Measurements from ENCODE around the gene HHAT.
"Not testable (repeated sequence)": the region's sequence is repeated elsewhere in the genome, so short reads cannot be mapped to it uniquely, and the experiment has no call there.

HHAT gene

DNA sequence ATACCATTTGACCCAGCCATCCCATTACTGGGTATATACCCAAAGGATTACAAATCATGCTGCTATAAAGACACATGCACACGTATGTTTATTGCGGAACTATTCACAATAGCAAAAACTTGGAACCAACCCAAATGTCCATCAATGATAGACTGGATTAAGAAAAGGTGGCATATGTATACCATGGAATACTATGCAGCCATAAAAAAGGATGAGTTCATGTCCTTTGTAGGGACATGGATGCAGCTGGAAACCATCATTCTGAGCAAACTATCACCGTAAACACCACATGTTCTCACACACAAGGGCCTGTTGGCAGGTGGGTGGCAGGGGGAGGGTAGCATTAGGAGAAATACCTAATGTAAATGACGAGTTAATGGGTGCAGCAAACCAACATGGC, 332.8 kb downstream of the HHAT start:
- H3K9me3 ChIP-seq (ENCODE audit: control insufficient read depth, low read length); H2AFZ ChIP-seq (ENCODE audit: low read depth, low read length); H3K27ac ChIP-seq (ENCODE audit: low read length, poor library complexity, severe bottlenecking); H2BK15ac ChIP-seq (ENCODE audit: low read depth, poor library complexity, severe bottlenecking); H3K18ac ChIP-seq (ENCODE audit: low read depth in 1 of 2, low read length in 2 of 2); DNase-seq; H3K14ac ChIP-seq (ENCODE audit: low read length in 2 of 2); H3K79me1 ChIP-seq (replicated peaks; ENCODE audit: low read length, poor library complexity, severe bottlenecking); H3K9ac ChIP-seq (ENCODE audit: low read length); H3K27me3 ChIP-seq (ENCODE audit: control insufficient read depth in 1 of 2, insufficient read depth in 1 of 2, low read length in 2 of 2); H2BK12ac ChIP-seq (ENCODE audit: low read length in 2 of 2); H3K4ac ChIP-seq (ENCODE audit: low read depth in 1 of 2, low read length in 2 of 2); H4K8ac ChIP-seq (ENCODE audit: low read length); H3K4me3 ChIP-seq (ENCODE audit: insufficient read depth in 1 of 2, low read depth in 1 of 2, low read length in 2 of 2); H2AK5ac ChIP-seq (ENCODE audit: low read length, severe bottlenecking); H3K36me3 ChIP-seq (ENCODE audit: control insufficient read depth in 1 of 2, insufficient read depth in 2 of 2, low read depth in 1 of 2, low read length in 2 of 2); H3K4me2 ChIP-seq (ENCODE audit: low read length, poor library complexity, severe bottlenecking); H3K4me1 ChIP-seq (ENCODE audit: control insufficient read depth, insufficient read depth, low read depth, low read length); H4K91ac ChIP-seq (ENCODE audit: low read length); H2BK5ac ChIP-seq (ENCODE audit: low read depth, low read length, poor library complexity, severe bottlenecking); H2BK120ac ChIP-seq (ENCODE audit: low read depth, low read length); H3K23ac ChIP-seq (ENCODE audit: low read length in 2 of 2): not testable (repeated sequence)
- no CpG with 5 or more reads among the region's 4 CpGs for WGBS

DNA sequence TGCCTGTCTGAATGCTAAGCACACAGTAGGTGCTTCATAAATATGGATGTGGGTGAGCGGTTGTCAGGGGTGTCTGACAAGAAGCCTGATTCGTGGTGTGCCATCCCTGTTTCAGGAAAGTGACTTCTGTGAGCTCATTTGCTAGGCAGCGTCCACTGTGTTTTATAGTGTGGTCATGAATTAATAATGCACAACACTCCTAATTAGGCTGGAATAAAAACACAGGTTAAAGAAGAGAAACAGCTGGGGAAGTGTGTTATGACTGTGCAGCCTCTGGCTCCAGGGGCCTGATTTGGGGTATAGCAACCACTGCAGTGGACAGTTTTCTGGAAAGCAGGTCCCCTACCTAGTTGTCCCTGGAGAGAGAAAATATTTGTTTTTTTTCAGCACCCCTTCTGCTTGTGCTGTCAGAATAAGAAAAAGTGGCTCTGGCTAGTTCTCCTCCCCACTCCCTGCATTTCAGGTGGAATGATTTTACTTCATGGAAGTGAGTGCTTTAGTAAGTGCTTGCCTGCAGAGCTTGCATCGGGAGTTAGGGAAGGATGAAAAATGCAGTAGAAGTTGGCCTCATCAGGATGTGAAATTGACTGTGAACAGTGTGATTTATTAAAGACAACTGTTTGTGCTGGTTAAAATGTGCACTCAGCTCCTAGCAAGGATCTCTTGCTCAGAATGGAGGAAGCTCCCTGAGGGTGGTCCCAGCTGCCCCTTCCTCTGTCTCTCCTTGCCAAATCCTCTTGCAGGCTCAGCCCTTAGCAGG, 333.8 kb downstream of the HHAT start:
- Histone ChIP-seq H2AFZ (ENCODE audit: low read depth, low read length) (no peak overlapping the region), H3K4me3 (ENCODE audit: insufficient read depth in 1 of 2, low read depth in 1 of 2, low read length in 2 of 2) (no peak overlapping the region)

DNA sequence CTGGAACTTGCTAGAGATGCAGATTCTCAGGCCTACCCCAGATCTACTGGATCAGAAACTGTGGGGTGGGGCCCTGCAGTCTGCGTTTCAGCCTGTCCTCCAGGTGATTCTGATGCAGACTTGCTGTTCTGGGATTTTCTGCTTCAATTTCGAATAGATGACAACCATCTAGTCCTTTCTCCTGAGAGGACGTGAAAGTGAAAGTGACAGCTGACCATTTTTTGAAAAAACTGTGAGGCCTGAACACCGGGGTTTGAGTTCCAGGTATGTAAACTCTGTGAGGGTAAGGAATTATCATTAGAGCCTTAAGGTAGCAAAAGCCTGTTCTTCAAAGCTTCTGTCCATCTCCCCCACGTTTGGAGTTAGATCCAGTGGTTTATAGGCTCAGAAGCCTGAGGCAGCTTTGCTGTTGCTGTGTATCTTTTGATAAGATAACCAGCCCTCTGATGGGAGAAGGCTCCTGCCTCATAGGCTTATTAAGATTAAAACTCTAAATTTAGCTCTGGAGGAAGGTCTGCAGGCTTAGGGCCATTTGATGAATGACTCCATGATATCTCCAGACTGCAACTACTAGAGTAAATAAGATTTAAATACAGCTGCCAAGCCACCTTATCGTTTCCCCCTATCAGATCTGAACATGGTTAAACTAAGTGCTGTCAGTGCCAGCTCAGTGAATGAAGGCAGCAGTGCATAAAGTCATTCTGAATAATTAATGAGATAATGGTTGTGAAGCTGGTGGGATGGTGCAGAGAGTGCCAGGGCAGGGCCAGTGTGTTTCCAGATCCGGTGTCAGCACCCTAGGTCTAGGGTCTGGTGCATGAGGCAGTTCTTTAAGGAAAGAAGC, 335.2 kb downstream of the HHAT start:
- Histone ChIP-seq H4K91ac (ENCODE audit: low read length) (no peak overlapping the region), H3K18ac (ENCODE audit: low read depth in 1 of 2, low read length in 2 of 2) (no peak overlapping the region), H2BK120ac (ENCODE audit: low read depth, low read length) (no peak overlapping the region), H3K27ac (ENCODE audit: low read length, poor library complexity, severe bottlenecking) (no peak overlapping the region), H3K14ac (ENCODE audit: low read length in 2 of 2) (no peak overlapping the region), H3K23ac (ENCODE audit: low read length in 2 of 2) (no peak overlapping the region), H2BK12ac (ENCODE audit: low read length in 2 of 2) (no peak overlapping the region), H3K4ac (ENCODE audit: low read depth in 1 of 2, low read length in 2 of 2) (no peak overlapping the region), H3K4me3 (ENCODE audit: insufficient read depth in 1 of 2, low read depth in 1 of 2, low read length in 2 of 2) (no peak overlapping the region), H3K4me2 (ENCODE audit: low read length, poor library complexity, severe bottlenecking) (no peak overlapping the region), H3K9me3 (ENCODE audit: control insufficient read depth, low read length) (no peaks in the 10 kb centered on the region), H3K27me3 (ENCODE audit: control insufficient read depth in 1 of 2, insufficient read depth in 1 of 2, low read length in 2 of 2) (no peaks in the 10 kb centered on the region), H3K4me1 (ENCODE audit: control insufficient read depth, insufficient read depth, low read depth, low read length) (no peaks in the 10 kb centered on the region), H2BK15ac (ENCODE audit: low read depth, poor library complexity, severe bottlenecking) (no peak overlapping the region), H3K36me3 (ENCODE audit: control insufficient read depth in 1 of 2, insufficient read depth in 2 of 2, low read depth in 1 of 2, low read length in 2 of 2) (no peaks in the 10 kb centered on the region), H2AK5ac (ENCODE audit: low read length, severe bottlenecking) (no peak overlapping the region), H2BK5ac (ENCODE audit: low read depth, low read length, poor library complexity, severe bottlenecking) (no peak overlapping the region), H2AFZ (ENCODE audit: low read depth, low read length) (no peak overlapping the region), H3K79me1 (replicated peaks; ENCODE audit: low read length, poor library complexity, severe bottlenecking) (no peaks in the 10 kb centered on the region), H3K9ac (ENCODE audit: low read length) (no peak overlapping the region), H4K8ac (ENCODE audit: low read length) (no peak overlapping the region)
- no peak for DNase-seq
- 77% methylated on average over 5 of the region's 7 CpGs for WGBS

More for the DNA sequence above, 333.8 kb downstream of the HHAT start:
- Histone ChIP-seq H2AK5ac (ENCODE audit: low read length, severe bottlenecking) (no peak overlapping the region), H3K23ac (ENCODE audit: low read length in 2 of 2) (no peak overlapping the region), H3K79me1 (replicated peaks; ENCODE audit: low read length, poor library complexity, severe bottlenecking) (no peaks in the 10 kb centered on the region), H2BK5ac (ENCODE audit: low read depth, low read length, poor library complexity, severe bottlenecking) (no peak overlapping the region), H3K9ac (ENCODE audit: low read length) (no peak overlapping the region), H3K18ac (ENCODE audit: low read depth in 1 of 2, low read length in 2 of 2) (peak overlapping the region in 1 of 2 experiments; percentile 24), H3K4me2 (ENCODE audit: low read length, poor library complexity, severe bottlenecking) (no peak overlapping the region), H4K91ac (ENCODE audit: low read length) (no peak overlapping the region), H3K36me3 (ENCODE audit: control insufficient read depth in 1 of 2, insufficient read depth in 2 of 2, low read depth in 1 of 2, low read length in 2 of 2) (no peaks in the 10 kb centered on the region), H3K4me1 (ENCODE audit: control insufficient read depth, insufficient read depth, low read depth, low read length) (no peaks in the 10 kb centered on the region), H3K9me3 (ENCODE audit: control insufficient read depth, low read length) (no peaks in the 10 kb centered on the region), H2BK12ac (ENCODE audit: low read length in 2 of 2) (no peak overlapping the region), H2BK120ac (ENCODE audit: low read depth, low read length) (no peak overlapping the region), H2BK15ac (ENCODE audit: low read depth, poor library complexity, severe bottlenecking) (no peak overlapping the region), H3K14ac (ENCODE audit: low read length in 2 of 2) (no peak overlapping the region), H4K8ac (ENCODE audit: low read length) (no peak overlapping the region), H3K4ac (ENCODE audit: low read depth in 1 of 2, low read length in 2 of 2) (peak overlapping the region in 1 of 2 experiments; percentile 21), H3K27ac (ENCODE audit: low read length, poor library complexity, severe bottlenecking) (no peak overlapping the region), H3K27me3 (ENCODE audit: control insufficient read depth in 1 of 2, insufficient read depth in 1 of 2, low read length in 2 of 2) (no peaks in the 10 kb centered on the region)
- DNase-seq, result no peak
- 72% methylated on average over 3 of the region's 4 CpGs for WGBS

DNA sequence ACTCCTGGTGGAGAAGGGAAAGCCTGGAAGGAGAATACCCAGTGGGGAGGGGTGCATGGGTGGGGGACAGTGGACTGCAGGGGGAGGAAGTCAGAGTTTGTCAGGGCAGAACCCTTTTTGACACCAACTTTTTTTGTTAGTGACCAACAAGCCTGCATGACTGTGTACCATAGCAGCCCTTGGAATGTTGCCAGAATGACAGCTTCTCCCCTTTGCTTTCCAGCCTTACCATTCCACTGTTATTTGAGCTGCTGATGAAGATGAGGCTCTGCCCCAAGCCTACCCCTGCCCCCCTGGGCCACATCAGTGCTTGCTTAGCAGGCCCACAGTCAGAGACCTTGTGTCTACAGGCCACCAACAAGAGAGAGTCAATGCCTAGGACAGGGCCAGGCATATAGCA, 341.2 kb downstream of the HHAT start:
- Histone ChIP-seq H2AFZ (ENCODE audit: low read depth, low read length) (no peak overlapping the region), H3K18ac (ENCODE audit: low read depth in 1 of 2, low read length in 2 of 2) (no peak overlapping the region), H4K91ac (ENCODE audit: low read length) (no peak overlapping the region), H2BK120ac (ENCODE audit: low read depth, low read length) (no peak overlapping the region), H3K36me3 (ENCODE audit: control insufficient read depth in 1 of 2, insufficient read depth in 2 of 2, low read depth in 1 of 2, low read length in 2 of 2) (peaks cover 0 to 3% of the 10 kb centered on the region in 2 experiments), H3K4me1 (ENCODE audit: control insufficient read depth, insufficient read depth, low read depth, low read length) (no peaks in the 10 kb centered on the region), H2AK5ac (ENCODE audit: low read length, severe bottlenecking) (no peak overlapping the region), H2BK5ac (ENCODE audit: low read depth, low read length, poor library complexity, severe bottlenecking) (no peak overlapping the region), H3K4me3 (ENCODE audit: insufficient read depth in 1 of 2, low read depth in 1 of 2, low read length in 2 of 2) (no peak overlapping the region), H3K27ac (ENCODE audit: low read length, poor library complexity, severe bottlenecking) (no peak overlapping the region), H3K9me3 (ENCODE audit: control insufficient read depth, low read length) (no peaks in the 10 kb centered on the region), H3K14ac (ENCODE audit: low read length in 2 of 2) (no peak overlapping the region), H2BK15ac (ENCODE audit: low read depth, poor library complexity, severe bottlenecking) (no peak overlapping the region), H3K79me1 (replicated peaks; ENCODE audit: low read length, poor library complexity, severe bottlenecking) (peaks cover 1% of the 10 kb centered on the region), H3K27me3 (ENCODE audit: control insufficient read depth in 1 of 2, insufficient read depth in 1 of 2, low read length in 2 of 2) (no peaks in the 10 kb centered on the region), H3K23ac (ENCODE audit: low read length in 2 of 2) (no peak overlapping the region), H3K4ac (ENCODE audit: low read depth in 1 of 2, low read length in 2 of 2) (no peak overlapping the region), H3K9ac (ENCODE audit: low read length) (no peak overlapping the region), H2BK12ac (ENCODE audit: low read length in 2 of 2) (no peak overlapping the region), H3K4me2 (ENCODE audit: low read length, poor library complexity, severe bottlenecking) (no peak overlapping the region), H4K8ac (ENCODE audit: low read length) (no peak overlapping the region)
- no peak for DNase-seq

All from mesenchymal stem cell (in vitro differentiated cells and primary cell).